ENCODE measurements around the gene RAB3IL1.
"Not testable (repeated sequence)": the region's sequence is repeated elsewhere in the genome, so short reads cannot be mapped to it uniquely, and the experiment has no call there.

Gene RAB3IL1, protein sequence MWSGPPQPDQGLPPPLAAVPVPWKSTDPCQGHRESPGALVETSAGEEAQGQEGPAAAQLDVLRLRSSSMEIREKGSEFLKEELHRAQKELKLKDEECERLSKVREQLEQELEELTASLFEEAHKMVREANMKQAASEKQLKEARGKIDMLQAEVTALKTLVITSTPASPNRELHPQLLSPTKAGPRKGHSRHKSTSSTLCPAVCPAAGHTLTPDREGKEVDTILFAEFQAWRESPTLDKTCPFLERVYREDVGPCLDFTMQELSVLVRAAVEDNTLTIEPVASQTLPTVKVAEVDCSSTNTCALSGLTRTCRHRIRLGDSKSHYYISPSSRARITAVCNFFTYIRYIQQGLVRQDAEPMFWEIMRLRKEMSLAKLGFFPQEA

DNA sequence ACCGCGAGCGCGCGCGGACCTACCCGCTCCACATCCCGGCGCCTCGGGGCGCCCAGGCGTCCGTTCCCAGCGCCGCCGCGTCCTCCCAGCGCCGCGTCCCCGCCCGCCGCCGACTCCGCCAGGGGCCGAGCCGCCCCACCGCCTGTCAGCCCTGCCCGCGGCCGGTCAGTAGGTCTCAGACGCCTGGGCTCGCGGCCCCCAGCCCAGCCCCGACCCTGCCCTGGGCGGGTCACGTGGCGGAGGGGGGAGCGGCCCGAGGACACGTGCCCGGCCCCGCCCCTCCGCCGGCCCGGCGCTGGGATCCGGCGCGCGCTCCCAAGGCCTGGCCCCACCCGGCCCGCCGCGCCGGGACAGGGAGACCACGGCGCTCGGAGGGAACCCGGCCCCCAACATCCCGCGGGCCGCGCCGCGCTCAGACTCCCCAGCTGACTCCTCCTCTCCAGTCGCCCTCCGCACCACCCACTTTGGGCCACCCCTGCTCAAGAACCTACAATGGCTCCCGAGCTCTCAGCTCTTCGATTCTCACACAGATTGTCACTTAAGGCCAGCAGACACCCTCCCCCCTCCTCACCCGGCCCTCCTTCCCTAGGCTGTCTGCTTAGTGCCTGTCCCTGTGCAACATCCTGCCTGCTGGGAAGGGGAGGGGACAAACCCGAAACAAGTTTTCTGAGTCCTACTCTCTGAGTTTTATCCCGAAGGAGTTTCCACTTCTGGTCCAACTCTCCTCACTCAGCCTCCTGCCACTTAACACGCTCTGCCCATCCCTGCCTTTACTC lies at the start of gene RAB3IL1:
RAB3IL1 (minus strand) TSS at position 233 of the 776 bp plus-strand sequence; CDS start at position 34, 199 bp downstream.
- DNase-seq, result no peak

DNA sequence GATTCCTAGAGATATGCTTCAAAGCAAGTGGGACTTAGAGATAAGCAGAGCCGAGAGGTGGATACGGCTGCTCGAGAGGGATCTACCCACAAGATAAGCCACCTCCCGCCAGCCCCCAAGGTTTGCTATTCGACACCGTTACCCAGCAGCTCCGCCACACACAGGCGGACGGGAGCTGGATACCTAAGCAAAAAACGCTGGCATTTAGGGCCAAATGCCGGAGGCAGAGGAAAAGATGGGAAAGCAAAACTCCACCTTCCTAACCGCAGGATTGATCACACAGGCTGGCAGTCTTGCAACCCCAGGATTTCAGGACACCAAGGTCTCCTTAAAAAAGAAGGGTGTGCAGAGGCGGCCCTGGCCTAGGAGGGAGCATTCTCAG lies 49.4 kb upstream of the RAB3IL1 start:
- DNase-seq, result no peak

GRCh38 chr11:61964666-61965271 lies 47.4 kb upstream of the RAB3IL1 start:
- DNase-seq, result not testable (repeated sequence)

DNA sequence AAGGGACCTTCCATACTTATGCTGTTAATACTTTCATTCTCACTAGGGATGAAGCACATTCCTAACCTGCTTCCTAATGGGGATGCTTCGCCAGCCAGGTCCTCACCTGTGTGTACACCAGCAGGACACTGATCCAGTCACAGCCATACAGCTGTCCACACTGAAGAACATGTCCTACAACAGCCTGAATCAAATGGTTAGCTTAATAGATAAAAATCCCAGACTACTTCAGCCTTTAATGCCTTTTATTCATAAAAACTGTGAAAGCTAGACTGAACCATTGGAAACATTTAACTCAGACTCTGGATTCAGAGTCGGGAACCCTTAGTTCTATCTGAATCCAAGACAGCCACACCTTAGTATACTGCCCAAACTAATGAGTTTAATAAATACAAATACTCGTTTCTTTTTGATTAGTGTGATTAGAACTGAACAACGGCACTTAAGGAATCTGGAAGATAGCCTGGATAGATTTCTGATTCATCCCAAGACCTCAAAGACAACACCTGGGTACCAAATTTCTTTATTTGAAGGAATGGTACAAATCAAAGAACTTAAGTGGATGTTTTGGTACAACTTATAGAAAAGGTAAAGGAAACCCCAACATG lies 46.8 kb upstream of the RAB3IL1 start:
- no peak for DNase-seq

- DNase-seq, result no peak
Observed at GRCh38 chr11:61963282-61964057, 46.1 kb upstream of the RAB3IL1 start.

DNA sequence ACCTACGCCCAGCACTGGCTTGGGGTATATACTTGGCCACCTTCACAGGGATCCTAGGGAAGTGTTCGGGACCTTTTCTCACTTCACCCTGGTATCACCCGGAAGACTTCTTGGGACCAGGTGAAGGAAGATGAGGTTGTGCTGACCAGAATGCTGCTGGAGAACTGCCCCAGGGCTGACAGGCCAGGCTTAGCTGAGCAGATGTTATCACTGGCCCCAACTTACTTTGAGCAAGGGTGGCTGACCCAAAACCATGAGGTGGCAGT lies 45.6 kb upstream of the RAB3IL1 start:
- no peak for DNase-seq

DNA sequence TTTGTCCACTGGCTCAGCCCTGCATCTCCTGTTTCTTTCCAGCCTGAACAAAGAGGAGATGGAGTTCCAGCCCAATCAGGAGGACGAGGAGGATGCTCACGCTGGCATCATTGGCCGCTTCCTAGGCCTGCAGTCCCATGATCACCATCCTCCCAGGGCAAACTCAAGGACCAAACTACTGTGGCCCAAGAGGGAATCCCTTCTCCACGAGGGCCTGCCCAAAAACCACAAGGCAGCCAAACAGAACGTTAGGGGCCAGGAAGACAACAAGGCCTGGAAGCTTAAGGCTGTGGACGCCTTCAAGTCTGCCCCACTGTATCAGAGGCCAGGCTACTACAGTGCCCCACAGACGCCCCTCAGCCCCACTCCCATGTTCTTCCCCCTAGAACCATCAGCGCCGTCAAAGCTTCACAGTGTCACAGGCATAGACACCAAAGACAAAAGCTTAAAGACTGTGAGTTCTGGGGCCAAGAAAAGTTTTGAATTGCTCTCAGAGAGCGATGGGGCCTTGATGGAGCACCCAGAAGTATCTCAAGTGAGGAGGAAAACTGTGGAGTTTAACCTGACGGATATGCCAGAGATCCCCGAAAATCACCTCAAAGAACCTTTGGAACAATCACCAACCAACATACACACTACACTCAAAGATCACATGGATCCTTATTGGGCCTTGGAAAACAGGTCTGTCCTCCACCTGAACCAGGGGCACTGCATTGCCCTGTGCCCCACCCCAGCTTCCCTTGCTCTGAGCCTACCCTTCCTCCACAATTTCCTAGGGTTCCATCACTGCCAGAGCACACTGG lies 45.0 kb upstream of the RAB3IL1 start:
- DNase-seq, result no peak

DNA sequence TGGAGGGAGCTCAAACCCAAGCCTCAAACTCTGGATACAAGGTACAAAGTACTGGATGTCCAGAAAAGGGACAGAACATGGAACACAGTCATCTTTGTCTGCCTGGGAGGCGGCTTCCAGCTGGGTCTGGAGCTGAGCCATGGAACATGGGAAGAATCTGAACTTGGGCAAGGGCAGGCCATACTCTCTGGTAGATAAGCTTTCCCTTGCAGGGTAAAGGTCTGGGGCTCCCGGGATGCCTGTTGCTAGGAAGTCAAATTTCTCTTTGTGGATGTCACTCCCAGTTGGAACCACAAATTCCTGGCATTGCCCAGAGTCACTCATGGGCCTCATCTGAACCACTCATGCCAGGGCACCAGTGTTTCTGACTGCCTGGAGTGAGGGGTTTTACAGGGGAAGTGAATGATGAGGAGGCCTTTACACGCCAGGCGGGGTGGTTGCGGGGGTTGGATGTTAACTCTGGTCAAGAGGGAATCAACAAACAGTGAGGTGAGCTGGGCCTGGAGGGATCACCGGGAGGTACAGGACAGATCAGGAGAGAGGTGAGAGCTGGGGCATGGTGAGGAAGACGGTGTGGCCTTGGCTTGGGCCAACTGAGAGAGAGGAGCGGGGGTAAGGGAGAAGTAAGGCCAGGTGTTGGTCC lies 44.3 kb upstream of the RAB3IL1 start:
- DNase-seq, result no peak

DNA sequence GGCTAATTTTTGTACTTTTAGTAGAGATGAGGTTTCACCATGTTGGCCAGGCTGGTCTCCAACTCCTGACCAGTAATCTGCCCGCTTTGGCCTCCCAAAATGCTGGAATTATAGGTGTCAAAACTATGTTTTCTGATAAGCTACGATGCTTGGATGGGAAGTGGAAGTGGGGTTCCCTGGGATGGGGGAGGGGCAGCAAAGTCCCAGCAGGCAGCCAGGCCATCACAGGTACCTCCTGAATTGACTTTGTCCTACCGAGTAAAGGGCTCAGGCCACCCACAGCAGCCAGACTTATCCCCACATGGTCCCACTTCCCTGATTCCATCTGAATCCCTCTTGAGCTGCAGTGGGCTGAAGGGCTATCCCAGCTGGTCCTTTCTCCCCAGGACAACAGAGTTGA lies 43.2 kb upstream of the RAB3IL1 start:
- DNase-seq, result no peak

GRCh38 chr11:61959678-61960077 lies 42.3 kb upstream of the RAB3IL1 start:
- DNase-seq, result no peak

DNA sequence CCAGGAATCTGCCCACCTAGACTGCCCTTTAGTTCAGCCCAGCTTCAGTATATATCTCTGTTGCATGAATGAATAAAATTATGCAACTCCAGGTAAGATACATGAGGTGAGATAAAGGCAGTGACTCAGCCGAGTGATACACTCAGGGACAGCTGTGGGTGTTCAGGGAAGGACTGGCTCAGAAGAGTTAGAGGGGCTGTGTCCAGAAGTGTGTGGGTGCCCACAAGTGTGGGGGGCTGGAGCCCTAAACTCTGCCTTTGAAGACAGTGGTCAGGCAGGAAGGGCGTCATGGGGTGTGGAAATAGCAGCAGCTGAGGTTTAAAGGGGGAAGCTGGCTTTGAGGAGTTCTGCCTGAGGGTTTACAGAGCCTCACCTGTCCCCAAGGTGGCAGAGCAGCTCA lies 41.7 kb upstream of the RAB3IL1 start:
- DNase-seq, result no peak

GRCh38 chr11:61958590-61958989 lies 41.2 kb upstream of the RAB3IL1 start:
- no peak for DNase-seq

DNA sequence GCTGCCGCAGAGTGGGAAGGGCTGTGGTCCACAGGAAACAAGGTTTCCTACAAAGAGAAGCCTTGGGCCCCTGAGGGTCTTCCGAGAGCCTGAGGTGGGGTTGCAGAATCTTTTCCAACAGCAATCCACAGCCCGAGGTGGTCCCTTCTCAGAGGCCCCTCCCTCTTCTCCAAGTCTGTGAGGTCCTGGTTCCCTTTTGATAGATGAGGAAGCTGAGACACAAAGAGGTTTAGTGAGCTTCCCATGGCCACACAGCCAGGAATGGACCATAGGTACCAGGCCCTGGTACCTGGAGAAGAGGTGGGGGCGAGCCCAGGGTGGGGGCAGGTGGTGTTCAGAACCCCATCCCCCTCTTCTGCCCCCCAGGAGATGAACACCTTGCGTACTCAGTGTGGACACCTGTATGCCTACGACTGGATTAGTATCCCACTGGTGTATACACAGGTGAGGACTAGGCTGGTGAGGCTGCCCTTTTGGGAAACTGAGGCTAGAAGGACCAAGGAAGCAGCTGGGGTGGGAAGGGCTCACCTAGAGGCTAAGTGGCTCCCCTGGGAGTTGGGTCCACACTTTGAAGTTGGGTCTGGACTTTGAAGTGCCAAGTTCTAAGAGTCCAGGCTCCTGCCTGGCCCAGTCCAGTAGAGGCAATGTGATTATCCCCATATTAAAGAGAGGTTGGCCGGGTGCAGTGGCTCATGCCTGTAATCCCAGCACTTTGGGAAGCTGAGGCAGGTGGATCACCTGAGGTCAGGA lies 39.8 kb upstream of the RAB3IL1 start:
- DNase-seq, result no peak

- DNase-seq, result no peak
Observed at GRCh38 chr11:61956191-61957020, 39.0 kb upstream of the RAB3IL1 start.

GRCh38 chr11:61955422-61956135 lies 38.2 kb upstream of the RAB3IL1 start:
- no peak for DNase-seq

- no peak for DNase-seq
Observed at GRCh38 chr11:61954851-61955421, 37.6 kb upstream of the RAB3IL1 start.

DNA sequence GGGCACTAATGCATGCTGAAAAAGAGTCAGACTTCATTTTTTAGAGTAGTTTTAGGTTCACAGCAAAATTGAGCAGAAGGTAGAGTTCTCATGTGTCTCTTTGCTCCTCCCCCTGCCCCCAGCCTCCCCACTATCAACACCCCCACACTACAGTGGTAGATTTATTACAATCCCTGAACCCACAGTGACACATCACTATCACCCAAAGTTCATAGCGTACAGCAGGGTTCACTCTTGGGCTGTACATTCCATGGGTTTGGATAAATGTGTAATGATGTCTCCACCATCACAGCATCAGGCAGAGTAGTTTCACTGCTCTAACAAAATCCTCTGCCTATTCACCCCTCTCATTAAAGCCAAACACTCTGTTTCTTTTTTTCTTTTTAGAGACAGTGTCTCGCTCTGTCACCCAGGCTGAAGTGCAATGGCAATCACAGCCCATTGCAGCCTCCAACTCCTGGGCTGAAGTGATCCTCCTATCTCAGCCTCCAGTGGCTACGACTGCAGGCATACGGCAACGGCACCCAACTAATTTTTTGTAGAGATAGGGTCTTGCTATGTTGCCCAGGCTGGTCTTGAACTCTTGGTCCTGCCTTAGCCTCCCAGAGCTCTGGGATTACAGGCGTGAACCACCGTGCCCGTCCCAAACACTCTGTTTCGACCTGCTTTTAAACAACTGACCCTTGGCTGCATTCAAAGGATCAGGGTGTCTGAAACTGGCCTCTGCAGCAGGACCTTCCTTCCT lies 36.9 kb upstream of the RAB3IL1 start:
- DNase-seq, result no peak

GRCh38 chr11:61953632-61954031 lies 36.3 kb upstream of the RAB3IL1 start:
- DNase-seq, result not testable (repeated sequence)

Measured in NCI-H2171 treated with DMSO at 0.1 percent for 48 hours (cell line).